DND-41 (cell line): Measurements from ENCODE around the gene MEI1.

Source experiments
- CTCF ChIP-seq: IDR thresholded peaks from 2 replicates; pipeline ENCODE4 v1.5.1; 2012; ENCODE audit warnings: borderline replicate concordance, low read length, moderate library complexity, mild to moderate bottlenecking; ENCODE audit not compliant: poor library complexity, severe bottlenecking; ENCODE audit errors: extremely low read depth
- EZH2 ChIP-seq: IDR thresholded peaks from 3 replicates; pipeline ENCODE4 v1.6.1; 2012; ENCODE audit warnings: borderline replicate concordance, low read depth, mild to moderate bottlenecking, moderate library complexity, low read length, inconsistent platforms; ENCODE audit not compliant: severe bottlenecking

GRCh38 chr22:41848468-41848867 lies 149.2 kb downstream of the MEI1 start:
- TF ChIP-seq EZH2 (no peak), CTCF (no peak)
